ENCODE data around the gene ADPRHL1.

Gene ADPRHL1

DNA sequence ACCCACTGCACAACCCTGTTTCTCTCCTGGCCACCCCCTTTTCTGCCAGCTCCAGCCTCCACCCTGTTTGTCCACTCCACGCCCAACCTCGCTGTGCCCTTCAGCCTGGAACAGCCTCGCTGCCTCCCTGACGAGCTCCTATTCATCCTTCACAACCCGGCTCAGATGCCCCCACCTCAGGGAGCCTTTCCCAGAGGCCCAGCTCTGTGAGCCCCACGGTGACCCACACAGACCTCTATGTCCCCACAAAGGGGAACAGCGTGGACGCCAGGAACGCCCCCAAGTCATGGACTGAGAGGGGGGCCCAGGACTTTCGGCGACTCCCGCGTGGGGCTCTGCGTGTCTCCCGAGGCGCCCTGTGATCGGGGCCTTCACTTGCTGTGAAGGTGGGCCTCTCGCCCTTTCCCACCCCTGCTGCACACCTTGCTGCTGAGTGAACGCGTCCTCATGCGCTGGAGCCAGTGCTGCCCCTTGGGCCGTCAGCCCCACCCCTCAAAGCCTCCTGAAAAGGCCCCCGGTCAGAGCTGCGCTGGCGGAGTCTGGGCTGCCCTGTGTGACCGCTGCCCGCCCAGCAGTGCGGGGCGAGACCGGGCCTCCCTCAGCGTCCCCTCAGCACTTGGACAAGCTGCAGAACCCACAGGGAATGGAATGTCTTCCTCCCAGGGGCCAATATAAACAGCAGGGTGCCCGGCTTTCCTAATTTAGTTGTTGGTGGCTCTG, 40.0 kb downstream of the ADPRHL1 start:
- DNase-seq, result no peak

DNA sequence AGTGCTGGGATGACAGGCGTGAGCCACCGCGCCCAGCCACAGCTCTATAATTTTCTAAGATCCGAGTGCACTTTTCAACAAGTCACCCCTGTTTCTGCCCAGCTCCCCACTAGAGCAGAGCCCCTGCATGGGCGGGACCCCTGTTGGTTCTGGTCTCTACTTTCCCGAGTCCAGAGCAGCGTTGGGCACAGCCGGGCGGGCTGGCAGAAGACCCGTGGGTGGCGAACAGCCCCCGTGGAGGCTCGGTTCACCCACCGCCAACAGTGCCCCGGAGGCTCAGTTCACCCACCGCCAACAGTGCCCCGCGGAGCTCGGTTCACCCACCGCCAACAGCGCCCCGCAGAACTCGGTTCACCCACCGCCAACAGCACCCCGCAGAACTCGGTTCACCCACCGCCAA, 40.8 kb downstream of the ADPRHL1 start:
- DNase-seq, result no peak

DNA sequence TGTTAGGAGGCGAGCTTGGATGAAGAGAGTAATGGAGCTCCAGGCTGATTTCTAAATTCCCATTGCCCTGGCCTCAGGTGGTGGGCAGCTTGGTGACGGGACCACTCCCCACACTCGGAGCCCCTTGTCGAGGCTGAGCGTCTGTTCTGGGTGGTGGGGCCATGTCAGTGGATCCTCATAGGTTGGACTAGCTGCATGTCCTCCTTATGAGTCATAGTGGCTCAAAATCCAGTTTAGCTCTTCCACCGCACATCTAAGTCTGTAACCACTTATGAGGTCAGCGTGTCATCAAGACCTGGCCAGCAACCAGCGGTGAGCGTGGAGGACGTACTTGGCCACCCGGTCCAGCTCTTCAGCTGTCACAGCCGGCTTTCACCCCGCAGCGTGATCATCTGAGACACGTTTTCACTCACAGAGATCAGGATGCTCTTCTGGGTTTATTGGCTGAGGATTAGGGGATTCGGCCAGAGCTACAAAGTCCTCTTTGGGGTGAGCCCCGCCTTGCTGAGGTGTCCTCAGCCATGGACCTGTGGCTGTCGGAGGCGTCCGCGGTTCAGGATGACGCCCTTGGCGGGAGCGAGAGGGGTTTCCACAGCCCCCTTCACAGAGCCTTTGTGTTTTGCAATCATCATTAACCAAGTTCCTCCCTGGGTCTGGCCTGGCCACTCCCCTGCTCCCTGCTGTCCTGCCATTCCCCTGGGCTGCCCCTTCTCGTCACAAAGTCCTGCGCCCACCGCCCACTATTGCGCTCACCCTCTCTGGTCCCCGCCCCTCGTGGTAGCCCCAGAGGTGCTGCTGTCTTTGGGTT, 41.9 kb downstream of the ADPRHL1 start:
- DNase-seq, result no peak

DNA sequence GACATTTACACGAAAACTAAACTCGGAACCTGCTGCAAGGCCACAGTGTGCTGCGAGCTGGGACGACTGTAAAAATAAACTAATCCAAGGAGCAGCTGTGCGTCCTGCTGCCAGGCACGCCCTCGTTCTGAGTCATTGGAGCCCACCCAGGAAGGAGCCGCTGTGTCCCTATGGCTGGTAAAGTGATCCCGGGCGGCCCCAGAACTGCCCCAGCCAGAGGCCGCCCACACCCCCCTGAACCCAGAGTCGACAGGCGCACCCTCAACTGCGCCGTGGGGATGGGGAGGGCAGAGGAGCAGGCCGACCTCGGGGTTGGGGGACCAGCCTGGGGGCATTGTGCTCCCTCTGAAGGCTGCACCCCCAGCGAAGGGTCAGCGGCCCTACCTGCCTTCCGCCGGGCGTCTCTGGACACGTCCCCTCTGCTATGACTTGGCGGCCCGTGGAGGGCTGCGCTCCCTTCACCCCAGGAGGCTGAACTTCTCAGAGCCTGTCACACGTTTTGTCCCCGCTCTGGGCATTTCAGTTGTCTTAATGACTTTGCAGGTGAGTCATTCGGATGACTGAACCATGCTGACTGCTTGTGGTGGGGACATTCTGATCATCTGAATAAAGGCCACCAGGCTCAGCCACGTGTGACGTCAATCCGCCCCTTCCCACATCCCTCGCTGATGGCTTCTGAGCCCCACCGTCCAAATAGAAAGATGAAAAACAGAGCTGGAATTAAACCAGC, 42.7 kb downstream of the ADPRHL1 start:
- DNase-seq, result no peak

DNA sequence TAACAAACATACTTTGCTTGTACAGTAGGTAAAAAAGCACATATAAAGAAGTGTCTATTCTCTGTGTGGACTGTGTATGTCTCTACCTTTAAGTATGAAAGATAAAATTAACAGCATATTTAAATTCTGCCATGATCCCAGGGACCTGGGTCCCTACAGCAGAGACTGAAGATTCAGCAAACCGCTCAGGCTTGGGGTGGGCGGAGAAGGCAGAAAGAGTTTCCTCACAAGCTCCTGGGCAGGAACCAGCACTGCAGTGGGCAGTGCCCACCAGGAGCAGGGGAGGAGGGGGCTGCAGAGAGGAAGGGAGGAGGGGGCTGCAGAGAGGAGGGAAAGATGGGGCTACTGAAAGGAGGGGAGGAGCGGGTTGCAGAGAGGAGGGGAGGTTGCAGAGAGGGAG, 44.7 kb downstream of the ADPRHL1 start:
- no peak for DNase-seq

DNA sequence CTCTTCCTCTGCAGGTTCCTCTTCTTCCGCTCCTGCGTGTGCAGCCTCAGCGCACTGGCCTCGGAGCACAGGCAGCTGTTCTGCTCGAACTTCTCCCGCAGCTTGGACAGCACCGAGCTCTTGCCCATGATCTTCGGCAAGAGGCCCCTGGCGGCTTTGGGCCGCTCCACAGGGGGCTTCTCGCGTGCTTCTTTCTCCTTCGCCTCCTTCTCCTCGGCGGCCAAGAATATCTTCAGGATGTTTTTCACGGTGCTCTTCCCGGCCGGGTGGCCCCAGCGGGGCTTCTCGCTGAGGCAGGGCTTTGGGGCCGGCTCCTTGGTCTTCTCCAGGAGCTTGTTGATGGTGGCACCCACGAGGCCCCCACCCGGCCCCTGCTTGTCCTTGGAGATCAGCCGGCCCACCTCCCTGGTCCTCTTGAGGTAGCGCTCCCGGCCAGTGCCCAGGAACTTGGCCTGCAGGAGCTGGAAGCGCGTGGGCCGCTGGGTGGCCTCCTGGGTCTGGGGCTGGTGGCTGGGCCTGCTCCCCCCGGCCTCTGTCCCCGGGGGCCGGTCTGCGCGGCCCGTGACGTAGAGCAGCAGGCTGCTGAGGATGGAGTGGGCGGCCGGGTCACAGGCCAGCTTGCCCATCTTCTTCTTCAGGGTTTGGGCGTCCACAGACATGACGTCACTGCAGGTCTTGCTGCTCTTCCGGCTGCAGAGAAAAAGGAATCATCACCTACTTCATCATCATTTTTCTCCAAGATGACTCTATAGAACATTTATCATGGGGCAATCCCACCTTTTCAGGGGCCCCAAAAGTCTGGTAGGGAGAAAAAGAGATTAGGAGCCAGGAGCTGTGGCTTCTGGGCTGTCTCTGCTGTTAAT, 45.5 kb downstream of the ADPRHL1 start:
- no peak for DNase-seq

DNA sequence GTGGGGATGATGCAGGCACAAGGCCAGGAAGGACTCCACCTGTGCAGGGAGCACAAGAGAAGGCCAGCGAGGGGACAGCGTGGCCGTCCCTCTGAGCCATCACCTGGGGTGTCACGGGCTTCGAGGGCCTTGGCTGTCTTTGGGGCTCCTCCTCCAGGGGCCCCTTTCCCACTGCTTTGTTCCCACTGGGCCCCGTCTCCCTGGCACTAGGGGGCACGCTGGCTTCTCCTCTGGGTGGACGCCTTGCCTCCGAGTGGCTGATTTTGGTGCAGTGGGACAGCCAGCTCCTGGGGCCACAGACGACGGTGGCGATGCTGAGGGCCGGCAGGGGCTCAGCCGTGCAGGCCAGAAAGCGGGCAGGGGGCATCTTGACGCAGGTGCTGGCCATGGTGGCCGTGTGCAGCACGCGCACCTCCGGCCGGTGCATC, 46.2 kb downstream of the ADPRHL1 start:
- DNase-seq, result no peak

DNA sequence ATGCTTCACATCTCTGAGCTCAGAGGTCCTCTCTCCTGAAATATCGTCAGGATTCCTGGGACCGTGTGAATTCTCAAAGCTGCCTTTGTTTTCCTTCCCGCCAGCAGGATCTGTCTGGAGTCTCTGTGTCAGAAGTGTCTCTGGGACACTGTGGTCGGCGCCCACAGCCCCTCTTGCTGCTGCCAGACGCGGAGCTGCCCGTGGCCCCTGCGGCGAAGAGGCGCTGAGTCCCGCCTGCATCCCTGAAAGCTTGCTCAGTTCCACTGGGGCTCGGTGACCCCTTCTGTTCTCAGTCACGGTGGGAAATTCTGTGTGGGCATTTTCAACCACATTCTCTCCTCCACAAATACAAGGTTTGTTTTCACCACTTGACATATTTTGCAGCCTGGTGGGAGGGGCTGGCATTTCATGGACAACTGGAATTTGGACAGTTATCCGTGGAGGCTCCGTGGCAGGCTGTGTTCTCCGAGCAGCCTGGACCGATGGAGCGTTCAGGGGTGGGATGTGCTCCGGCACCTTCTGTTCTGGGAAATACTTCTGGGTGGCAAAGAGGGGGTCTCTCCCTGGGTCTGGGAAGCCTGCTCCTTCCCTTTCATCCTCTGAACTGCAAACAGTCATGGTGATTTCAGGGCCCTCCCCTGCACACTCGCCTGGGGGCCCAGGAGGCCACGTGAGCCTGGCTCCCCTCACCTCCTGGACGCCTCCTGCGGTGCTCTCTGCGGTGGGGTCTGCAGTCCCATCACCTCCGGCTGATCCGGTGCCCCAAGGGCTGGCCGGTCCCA, 46.8 kb downstream of the ADPRHL1 start:
- DNase-seq, result no peak

DNA sequence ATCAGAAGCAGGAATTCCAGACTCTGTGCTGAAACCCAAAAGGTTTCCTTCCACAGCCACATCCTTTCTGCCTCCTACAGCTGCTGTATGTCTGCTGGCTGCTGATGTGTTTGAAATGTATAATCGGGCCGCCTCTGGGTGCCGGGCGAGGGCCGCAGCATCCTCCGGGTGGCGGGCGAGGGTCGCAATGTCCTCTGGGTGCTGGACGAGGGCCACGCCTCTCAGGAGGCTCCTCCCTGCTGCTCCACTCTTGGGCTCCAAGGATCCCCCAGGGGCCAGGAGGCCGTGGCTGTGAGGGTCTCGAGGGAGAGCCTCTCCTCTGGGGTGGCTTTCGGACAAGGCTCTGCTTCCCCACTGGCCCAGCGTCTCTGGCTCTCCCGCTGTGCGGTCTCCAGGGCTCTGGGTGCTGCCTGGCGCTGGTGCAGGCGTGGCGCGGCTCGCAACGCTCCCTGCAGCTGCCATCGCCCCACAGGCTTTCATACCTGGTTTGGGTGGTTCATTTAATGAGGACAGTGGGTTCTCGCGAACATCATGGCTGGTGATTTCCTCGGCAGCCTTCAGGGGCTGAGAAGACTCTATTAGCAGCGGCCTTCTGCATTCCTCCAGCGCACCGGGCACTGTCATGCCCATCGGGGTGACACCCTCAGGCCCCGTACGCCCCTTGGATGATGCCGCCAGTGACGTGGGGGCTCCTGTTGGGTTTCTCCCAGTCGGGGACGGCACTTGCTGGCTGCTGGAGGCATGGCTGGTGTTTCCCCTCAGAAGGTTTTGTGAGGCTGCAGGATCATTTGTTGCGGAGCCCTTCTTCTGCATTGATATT, 47.6 kb downstream of the ADPRHL1 start:
- no peak for DNase-seq

DNA sequence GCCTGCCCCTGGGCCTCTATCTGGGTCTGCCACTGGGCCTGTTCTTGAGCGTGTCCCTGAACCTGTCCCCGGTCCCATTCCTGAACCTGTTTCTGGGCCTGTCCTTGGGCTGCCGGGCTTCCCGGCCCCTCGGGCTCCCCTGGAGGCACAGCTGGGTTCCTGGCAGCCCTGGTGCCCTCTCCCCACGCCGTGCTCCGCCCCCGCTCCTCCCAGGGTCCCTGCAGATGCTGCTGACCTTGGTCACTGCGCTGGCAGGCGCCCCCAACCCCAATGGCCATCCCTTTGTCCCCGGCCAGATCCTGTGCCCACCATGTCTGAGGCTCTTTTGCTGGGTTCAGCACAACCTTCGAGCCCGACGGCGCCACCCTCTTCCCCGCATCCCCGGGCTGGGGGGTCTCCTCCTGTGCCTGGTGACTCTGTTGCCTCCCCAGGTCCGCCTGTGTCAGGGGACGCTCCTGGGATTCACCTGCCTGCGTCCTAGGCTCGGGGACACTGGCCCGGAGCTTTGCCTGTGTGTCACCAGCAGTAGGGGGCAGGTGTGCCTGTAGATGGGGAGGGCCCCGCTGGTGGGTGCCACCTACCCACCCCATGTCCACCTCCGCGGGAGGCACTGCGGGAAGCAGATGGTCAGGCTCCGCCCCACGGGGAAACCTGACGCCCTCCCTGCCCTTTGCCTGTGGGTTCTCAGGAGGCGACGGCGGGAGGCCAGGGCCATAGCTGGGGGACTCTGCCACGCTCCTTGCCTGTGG, 48.4 kb downstream of the ADPRHL1 start:
- no peak for DNase-seq

DNA sequence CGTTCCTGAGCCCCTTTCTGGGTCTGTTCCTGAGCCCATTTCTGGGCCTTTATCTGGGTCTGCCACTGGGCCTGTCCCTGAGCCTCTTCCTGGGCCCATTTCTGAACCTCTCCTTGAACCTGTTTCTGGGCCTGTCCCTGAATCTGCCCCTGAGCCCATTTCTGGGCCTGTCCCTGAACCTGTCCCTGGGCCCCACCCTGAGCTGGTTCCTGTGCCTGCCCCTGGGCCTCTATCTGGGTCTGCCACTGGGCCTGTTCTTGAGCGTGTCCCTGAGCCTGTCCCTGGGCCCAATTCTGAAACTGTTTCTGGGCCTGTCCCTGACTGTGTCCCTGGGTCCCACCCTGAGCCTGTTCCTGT, 48.9 kb downstream of the ADPRHL1 start:
- no peak for DNase-seq

DNA sequence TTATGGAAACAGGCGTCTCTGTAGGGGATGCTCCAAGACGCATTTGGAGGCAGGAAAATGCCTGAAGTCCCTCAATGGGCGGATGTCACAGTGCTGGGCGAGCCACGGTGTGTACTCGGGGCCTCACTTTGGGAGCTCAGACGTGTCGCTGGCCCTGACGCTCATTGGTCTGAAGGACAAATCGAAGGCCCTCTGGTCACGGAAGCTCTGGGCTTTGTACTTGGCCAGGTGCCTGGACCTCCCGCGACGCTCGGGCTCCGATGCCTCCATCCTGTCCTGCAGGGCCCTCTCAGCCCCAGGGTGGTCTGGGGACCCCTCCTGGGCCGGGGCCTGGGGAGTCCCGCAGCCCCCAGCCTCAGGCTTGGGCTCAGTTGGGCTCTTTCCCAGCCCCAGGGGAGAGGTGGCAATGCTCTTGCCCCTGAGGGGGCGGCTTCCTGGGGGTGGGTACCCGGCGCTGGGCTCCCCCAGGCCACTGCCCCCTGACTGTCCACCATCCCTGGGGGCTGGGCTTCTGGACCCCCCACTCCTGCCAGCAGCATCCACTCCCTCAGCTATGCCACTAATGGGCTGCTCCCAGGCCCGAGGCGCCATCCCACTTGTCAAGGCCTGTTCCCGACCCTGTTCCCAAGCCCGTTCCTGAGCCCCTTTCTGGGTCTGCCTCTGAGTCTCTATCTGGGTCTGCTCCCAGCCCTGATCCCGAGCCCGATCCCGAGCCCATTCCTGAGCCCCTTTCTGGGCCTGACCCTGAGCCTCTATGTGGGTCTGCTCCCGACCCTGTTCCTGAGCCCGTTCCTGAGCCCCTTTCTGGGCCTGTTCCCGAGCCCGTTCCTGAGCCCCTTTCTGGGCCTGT, 49.8 kb downstream of the ADPRHL1 start:
- DNase-seq, result no peak

DNA sequence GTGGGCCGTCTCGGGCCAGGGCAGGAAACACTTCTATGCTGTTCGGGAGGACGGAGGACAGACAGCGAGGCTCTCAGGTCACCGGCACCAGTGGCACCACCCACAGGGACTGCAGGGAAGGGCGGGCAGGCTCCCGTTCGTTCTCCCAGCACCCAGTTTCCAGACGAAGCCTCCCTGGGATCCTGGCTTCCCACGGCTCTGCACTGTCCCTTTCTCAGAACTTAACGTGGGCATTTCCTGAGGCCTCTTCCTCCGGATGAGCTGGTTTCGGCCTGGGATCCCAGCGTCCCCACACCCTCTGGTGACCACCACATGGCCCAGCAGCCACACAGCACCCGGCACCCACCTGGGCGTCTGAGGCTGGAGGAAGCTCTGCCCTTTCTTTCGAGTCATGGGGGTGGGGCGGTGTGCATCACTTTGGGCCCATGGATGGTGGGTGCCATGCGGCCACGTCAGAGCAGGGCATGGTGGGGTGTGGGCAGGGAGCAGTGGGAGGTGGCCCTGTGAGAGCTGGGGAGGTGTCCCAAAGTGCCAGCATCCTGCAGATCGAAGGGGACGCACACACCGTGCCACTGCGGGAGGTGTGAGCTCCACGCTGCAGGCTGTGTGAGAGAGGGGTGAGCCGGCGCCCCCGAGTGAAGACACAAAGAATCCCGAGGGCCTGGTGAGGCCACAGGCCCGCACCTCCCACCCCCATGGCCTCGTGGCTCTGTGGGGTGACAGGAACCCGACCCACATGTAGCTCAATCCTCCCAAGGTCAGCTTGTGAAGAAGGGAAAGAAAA, 50.6 kb downstream of the ADPRHL1 start:
- no peak for DNase-seq

DNA sequence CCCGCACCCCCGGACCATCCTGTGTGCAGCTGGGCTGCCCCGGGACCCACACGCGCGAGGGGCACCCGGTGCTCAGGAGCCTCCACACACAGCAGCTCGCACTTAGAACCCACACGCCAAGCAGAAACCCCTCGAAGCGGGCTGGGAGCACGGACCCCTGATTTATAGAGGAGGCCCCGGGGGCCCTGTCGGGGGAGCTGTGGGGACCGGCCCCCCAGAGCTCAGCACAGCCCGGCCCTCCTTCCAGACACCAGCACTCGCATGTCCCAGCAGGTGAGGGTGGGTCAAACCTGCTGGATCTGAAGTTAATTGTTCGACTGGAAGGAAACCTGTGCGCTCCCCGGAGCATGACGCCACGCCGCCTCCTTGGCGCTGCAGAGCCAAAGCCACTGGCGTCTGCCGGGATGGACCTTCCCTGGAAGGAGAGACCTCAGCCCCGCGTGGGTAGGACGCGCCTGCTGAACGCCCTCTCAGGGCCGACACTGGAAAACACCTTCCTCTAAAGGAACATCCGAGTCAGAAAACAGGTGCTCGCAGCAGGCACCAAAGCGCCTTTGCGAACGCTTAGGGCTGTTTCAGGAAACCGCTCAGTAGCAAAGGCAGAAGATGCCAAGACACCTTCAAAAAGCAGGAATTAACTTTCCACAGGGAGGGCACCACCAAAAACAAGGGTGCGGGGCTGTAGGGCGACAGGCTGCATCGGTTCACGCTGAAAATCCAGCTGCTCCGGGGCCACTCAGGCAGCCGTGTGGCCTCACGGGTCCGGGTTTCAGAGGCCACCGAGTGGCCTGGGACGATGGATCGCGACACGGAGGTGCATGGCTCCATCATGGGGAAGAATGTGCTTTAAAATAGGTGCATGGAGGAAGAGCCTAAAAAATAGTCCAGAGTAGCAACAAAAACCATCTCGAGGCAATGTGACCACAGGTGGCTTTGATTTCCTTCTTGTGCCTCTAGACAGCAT, 51.6 kb downstream of the ADPRHL1 start:
- no peak for DNase-seq

DNA sequence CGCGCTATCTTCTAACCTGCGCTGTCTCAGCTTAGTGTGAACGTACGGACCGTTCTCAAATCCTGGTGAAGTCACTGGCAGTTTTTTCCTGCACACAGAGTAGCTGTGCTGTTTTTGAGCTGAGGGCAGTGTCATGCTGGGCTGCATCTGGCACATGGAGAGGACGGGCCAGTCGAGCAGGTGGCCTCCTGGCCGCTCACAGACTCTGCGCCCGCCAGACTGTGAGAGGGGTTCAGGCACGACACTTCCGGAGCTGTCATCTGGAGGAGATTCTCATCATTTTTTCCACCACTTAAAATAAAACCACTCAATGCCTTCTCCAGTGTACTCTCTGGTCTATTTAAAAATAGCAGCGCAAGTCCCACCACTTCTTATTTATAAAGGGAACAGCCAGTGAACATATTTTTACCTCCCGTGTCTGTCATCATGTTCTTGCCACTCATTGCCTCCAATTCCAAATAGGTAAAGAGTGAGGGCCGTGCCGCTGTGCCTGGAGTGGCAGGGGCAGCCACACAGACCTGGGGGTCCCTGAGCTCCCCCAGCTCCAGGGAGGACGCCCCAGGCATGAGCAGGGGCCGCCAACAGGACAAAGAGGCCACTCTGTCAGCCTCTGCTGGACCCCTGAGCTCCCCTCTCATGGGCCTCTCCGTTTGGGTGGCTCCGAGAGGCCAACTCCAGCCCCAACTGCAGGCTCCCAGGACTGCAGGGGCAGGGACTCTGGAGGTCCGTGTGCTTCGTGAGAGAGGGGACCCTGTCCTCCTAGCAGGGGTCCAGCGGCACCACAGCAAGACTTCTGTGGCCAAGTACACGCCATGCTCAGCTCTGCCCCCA, 52.5 kb downstream of the ADPRHL1 start:
- DNase-seq, result peak; percentile 70 to 83

DNA sequence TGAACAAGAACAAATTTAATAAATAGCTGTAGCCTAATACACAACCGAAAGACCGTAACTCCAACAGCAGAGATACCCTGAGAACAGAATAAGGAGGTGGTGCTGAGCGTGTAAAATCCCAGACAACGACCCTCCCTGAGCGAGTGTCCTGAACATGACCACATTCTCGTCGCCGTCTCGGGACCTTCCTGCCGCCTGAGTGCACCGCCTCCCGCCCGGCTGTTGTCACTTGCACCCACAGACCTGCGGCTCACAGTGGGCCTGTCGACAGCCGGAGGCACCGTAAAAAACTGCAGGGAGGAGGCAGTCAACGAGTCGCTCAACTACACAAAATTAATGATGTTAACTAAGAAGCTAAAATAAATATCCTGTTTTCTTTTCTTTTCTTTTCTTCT, 53.5 kb downstream of the ADPRHL1 start:
- no peak for DNase-seq

All from cerebellar nuclear complex (tissue), 1 donor.